H1 (cell line): ENCODE data around the gene SBF2. TPM values are rescaled to one million over a fixed set of nuclear protein-coding genes. Genes with fewer than 3 reads are reported as not detected.

Experiments
- CTCF ChIA-PET: fragments of 300-600 bp; sonication (Branson Sonifier 250); formaldehyde crosslinking; loops from one replicate; lab custom pipeline; 2021; ENCODE audit not compliant: partially characterized antibody; lab: Charles Lee
- POLR2A ChIA-PET: fragments of 300-600 bp; sonication (Branson Sonifier 250); formaldehyde crosslinking; loops from one replicate; lab custom pipeline; 2021; ENCODE audit warnings: inconsistent platforms; ENCODE audit not compliant: partially characterized antibody; lab: Charles Lee
- DNase-seq, 2 experiments: peaks; one replicate each; pipeline versions ENCODE4 v3.0.0 to v3.0.0-alpha.2; 2010 to 2022; ENCODE audit warnings: low spot score in 2 of 2, low read depth in 1 of 2, mixed read lengths in 1 of 2
- FAIRE-seq: peaks from 2 replicates; lab custom pipeline; 2011; peaks lifted over from hg19 to GRCh38; lab: Jason Lieb, UNC
- H2AFZ ChIP-seq: 2 replicates; pipeline ENCODE4 v1.8.1; 2012; ENCODE audit warnings: low read length, inconsistent platforms
- H2AK5ac ChIP-seq: 2 replicates; pipeline ENCODE4 v1.6.1; 2013; ENCODE audit warnings: low read depth, low read length
- H2BK120ac ChIP-seq: replicated peaks from 2 replicates; pipeline ENCODE3; 2013; ENCODE audit warnings: low read depth, low read length, inconsistent platforms
- H2BK12ac ChIP-seq: 2 replicates; pipeline ENCODE4 v1.6.1; 2013; ENCODE audit warnings: low read depth, low read length
- H2BK15ac ChIP-seq: 2 replicates; pipeline ENCODE4 v1.6.1; 2013; ENCODE audit warnings: low read length
- H2BK20ac ChIP-seq: 2 replicates; pipeline ENCODE4 v1.6.1; 2013; ENCODE audit warnings: low read length
- H2BK5ac ChIP-seq: 2 replicates; pipeline ENCODE4 v1.6.1; 2013; ENCODE audit warnings: low read depth, low read length
- H3K14ac ChIP-seq: 2 replicates; pipeline ENCODE4 v1.6.1; 2013; ENCODE audit warnings: inconsistent platforms; ENCODE audit not compliant: insufficient read length
- H3K18ac ChIP-seq: 2 replicates; pipeline ENCODE4 v1.6.1; 2013; ENCODE audit warnings: low read length; ENCODE audit errors: extremely low read depth
- H3K23ac ChIP-seq: 2 replicates; pipeline ENCODE4 v1.6.1; 2013; ENCODE audit warnings: inconsistent platforms; ENCODE audit not compliant: insufficient read length
- H3K23me2 ChIP-seq: 2 replicates; pipeline ENCODE4 v1.6.1; 2013; ENCODE audit warnings: low read depth, low read length
- H3K27ac ChIP-seq: 2 replicates; pipeline ENCODE4 v1.6.1; 2011; ENCODE audit warnings: low read depth, low read length, inconsistent platforms
- H3K27me3 ChIP-seq, 4 experiments: replicated peaks in 1 of 4; 1 replicate in 1 of 4; 2 replicates in 3 of 4; pipeline versions ENCODE4 v1.6.1 to v1.8.1; 2011 to 2013; ENCODE audit warnings: low read length in 3 of 4, mild to moderate bottlenecking in 3 of 4, inconsistent platforms in 2 of 4, mixed read lengths in 2 of 4, moderate library complexity in 1 of 4; ENCODE audit not compliant: control insufficient read depth in 3 of 4, insufficient read depth in 3 of 4; ENCODE audit errors: extremely low read depth in 1 of 4
- H3K36me3 ChIP-seq, 4 experiments: 2 replicates each; pipeline versions ENCODE4 v1.6.1 to v1.8.1; 2011 to 2013; ENCODE audit warnings: mild to moderate bottlenecking in 4 of 4, low read length in 3 of 4, moderate library complexity in 2 of 4, control low read depth in 1 of 4, inconsistent platforms in 1 of 4; ENCODE audit not compliant: insufficient read depth in 4 of 4, control insufficient read depth in 2 of 4
- H3K4ac ChIP-seq: replicated peaks from 2 replicates; pipeline ENCODE3; 2013; ENCODE audit warnings: low read length, low read depth, mixed read lengths, inconsistent platforms; ENCODE audit not compliant: insufficient read length
- H3K4me1 ChIP-seq, 4 experiments: replicated peaks in 1 of 4; 1 replicate in 1 of 4; 2 replicates in 3 of 4; pipeline versions ENCODE4 v1.6.1 to v1.8.1; 2011 to 2013; ENCODE audit warnings: low read length in 3 of 4, inconsistent platforms in 2 of 4, mixed read lengths in 1 of 4; ENCODE audit not compliant: insufficient read depth in 4 of 4, control insufficient read depth in 3 of 4
- H3K4me2 ChIP-seq, 2 experiments: 2 replicates each; pipeline versions ENCODE4 v1.6.1 to v1.8.1; 2011 to 2013; ENCODE audit warnings: low read depth in 2 of 2, low read length in 2 of 2, control low read depth in 1 of 2, inconsistent platforms in 1 of 2, mild to moderate bottlenecking in 1 of 2; ENCODE audit not compliant: insufficient read depth in 1 of 2
- H3K4me3 ChIP-seq, 4 experiments: fragments of 200-600, 300-600 bp in 1 of 4; sonication (generic), shearing (Covaris generic), sonication (Bioruptor Twin) in 1 of 4; 2 replicates each; pipeline versions ENCODE4 v1.5.1 to v1.8.1; 2011 to 2016; ENCODE audit warnings: low read length in 4 of 4, low read depth in 3 of 4, control low read depth in 2 of 4, inconsistent platforms in 2 of 4, mild to moderate bottlenecking in 2 of 4, mixed read lengths in 1 of 4, moderate library complexity in 1 of 4; ENCODE audit not compliant: insufficient read depth in 2 of 4; ENCODE audit errors: extremely low read depth in 1 of 4
- H3K56ac ChIP-seq: replicated peaks from 2 replicates; pipeline ENCODE3; 2013; ENCODE audit warnings: low read depth, mild to moderate bottlenecking, mixed read lengths, low read length, inconsistent platforms; ENCODE audit not compliant: insufficient read length
- H3K79me1 ChIP-seq: 2 replicates; pipeline ENCODE4 v1.6.1; 2013; ENCODE audit warnings: low read depth, low read length, control low read depth
- H3K79me2 ChIP-seq, 2 experiments: 2 replicates each; pipeline versions ENCODE4 v1.6.1 to v1.8.1; 2012 to 2013; ENCODE audit warnings: low read length in 2 of 2, mild to moderate bottlenecking in 2 of 2, inconsistent platforms in 1 of 2; ENCODE audit not compliant: insufficient read depth in 2 of 2, control insufficient read depth in 1 of 2
- H3K9ac ChIP-seq, 4 experiments: replicated peaks in 1 of 4; 1 replicate in 1 of 4; 2 replicates in 3 of 4; pipeline versions ENCODE4 v1.6.1 to v1.8.1; 2011 to 2013; ENCODE audit warnings: low read depth in 3 of 4, low read length in 3 of 4, control low read depth in 2 of 4, mild to moderate bottlenecking in 2 of 4, moderate library complexity in 2 of 4, inconsistent platforms in 1 of 4; ENCODE audit errors: extremely low read depth in 1 of 4
- H3K9me3 ChIP-seq, 2 experiments: 2 replicates each; pipeline versions ENCODE4 v1.6.1 to v1.8.1; 2012 to 2013; ENCODE audit warnings: mild to moderate bottlenecking in 2 of 2, moderate library complexity in 2 of 2, control low read depth in 1 of 2, inconsistent platforms in 1 of 2, low read depth in 1 of 2, low read length in 1 of 2, mixed read lengths in 1 of 2; ENCODE audit not compliant: insufficient read depth in 2 of 2
- H4K20me1 ChIP-seq, 2 experiments: replicated peaks in 1 of 2; 2 replicates each; pipeline versions ENCODE3 to v1.8.1; 2011 to 2013; ENCODE audit warnings: inconsistent platforms in 2 of 2, low read length in 2 of 2, mild to moderate bottlenecking in 1 of 2; ENCODE audit not compliant: insufficient read depth in 2 of 2, control insufficient read depth in 1 of 2
- H4K5ac ChIP-seq: 2 replicates; pipeline ENCODE4 v1.6.1; 2013; ENCODE audit warnings: low read length, low read depth, mixed read lengths, inconsistent platforms; ENCODE audit not compliant: insufficient read length
- H4K8ac ChIP-seq: 2 replicates; pipeline ENCODE4 v1.8.0; 2013; ENCODE audit warnings: mild to moderate bottlenecking, moderate library complexity, low read length, inconsistent platforms; ENCODE audit not compliant: insufficient read depth; ENCODE audit errors: extremely low read depth
- H4K91ac ChIP-seq: replicated peaks from 2 replicates; pipeline ENCODE3; 2013; ENCODE audit warnings: low read length, mixed read lengths, inconsistent platforms; ENCODE audit not compliant: insufficient read length
- BACH1 ChIP-seq: IDR thresholded peaks from 2 replicates; pipeline ENCODE4 v1.6.1; 2012; ENCODE audit warnings: low read length, improper control_type of control experiment
- CBX5 ChIP-seq: fragments of 300-800, 300-1000 bp; sonication (generic); IDR thresholded peaks from 2 replicates; pipeline ENCODE4 v1.7.1; 2016; ENCODE audit warnings: antibody characterized with exemption, low read length, low read depth
- GABPA ChIP-seq: IDR thresholded peaks from 2 replicates; pipeline ENCODE4 v1.6.1; 2011; ENCODE audit warnings: mild to moderate bottlenecking, low read length, moderate library complexity, borderline replicate concordance; ENCODE audit not compliant: insufficient read depth
- MAX ChIP-seq: IDR thresholded peaks from 2 replicates; pipeline ENCODE4 v1.6.1; 2012; ENCODE audit warnings: inconsistent platforms
- NANOG ChIP-seq: IDR thresholded peaks from 2 replicates; pipeline ENCODE4 v1.6.1; 2011; ENCODE audit warnings: low read length, low read depth, mild to moderate bottlenecking, inconsistent platforms; ENCODE audit not compliant: insufficient read depth, poor library complexity, severe bottlenecking
- NRF1 ChIP-seq: IDR thresholded peaks from 2 replicates; pipeline ENCODE4 v1.6.1; 2011; ENCODE audit warnings: mild to moderate bottlenecking, low read depth, low read length, improper control_type of control experiment
- PHF8 ChIP-seq: fragments of 200-600 bp; sonication (generic); conservative IDR thresholded peaks from 2 replicates; pipeline ENCODE4 v1.7.1; 2012; ENCODE audit warnings: low read depth, mild to moderate bottlenecking, inconsistent platforms, low read length, moderate library complexity
- POU5F1 ChIP-seq: IDR thresholded peaks from 2 replicates; pipeline ENCODE4 v1.6.1; 2011; ENCODE audit warnings: low read depth, mild to moderate bottlenecking, low read length, moderate library complexity
- RXRA ChIP-seq: IDR thresholded peaks from 2 replicates; pipeline ENCODE4 v1.6.1; 2011; ENCODE audit warnings: low read depth, mild to moderate bottlenecking, low read length, moderate library complexity; ENCODE audit not compliant: insufficient read depth
- YY1 ChIP-seq: IDR thresholded peaks from 2 replicates; pipeline ENCODE4 v1.6.1; 2011; ENCODE audit warnings: low read depth, mild to moderate bottlenecking, low read length
- WGBS, 2 experiments: shearing (Covaris generic) in 1 of 2; methylation state at CpG; one replicate each; pipeline versions ENCODE4 v1.1.6 to v1.1.7; 2013 to 2015; ENCODE audit warnings: low lambda C conversion rate in 2 of 2, mixed read lengths in 2 of 2, inconsistent platforms in 1 of 2, low coverage in 1 of 2, missing lambda C conversion rate in 1 of 2; ENCODE audit not compliant: insufficient replicate concordance in 2 of 2, insufficient coverage in 1 of 2, insufficient read length in 1 of 2; ENCODE audit errors: extremely low coverage in 1 of 2, missing lambda C conversion rate in 1 of 2; 5-methylcytosine and 5-hydroxymethylcytosine counted together
- polyA plus RNA-seq, 7 experiments: library from polyadenylated mRNA; depleted of rRNA in 3 of 7; stranded (reverse) in 5 of 7; unstranded in 2 of 7; fragments of >200 nt in 5 of 7; fragments of 200-250 nt in 2 of 7; gene quantifications; 1 replicate in 5 of 7; 2 replicates in 1 of 7; 4 replicates in 1 of 7; pipeline versions ENCODE4 v1.2.1 to v1.2.3, GENCODE V29; 2011 to 2013; ENCODE audit warnings: missing spikeins in 2 of 7, mixed read lengths in 2 of 7
- total RNA-seq: library from RNA; stranded (reverse); fragmentation: NEBNext Ultra II Directional; extraction: Animal tissue kit (Norgen Biotek cat#: 25700); gene quantifications from 2 replicates; pipeline ENCODE4 v1.2.1, GENCODE V29; 2021
- TF ChIP-seq, protein P1 (sequence below): IDR thresholded peaks from 2 replicates; pipeline ENCODE4 v1.6.1; 2011; ENCODE audit warnings: low read length, improper control_type of control experiment

Gene SBF2
- total and polyA plus RNA-seq, 2 of the 8 experiments (the other 6 are each of a cell fraction or from before 2014, with no cell fraction given): 36.7 to 50.5 TPM

GRCh38 chr11:10092426-10092825 is 201.6 kb downstream of the SBF2 start:
- H4K91ac ChIP-seq: no peak overlapping the region
- ChIA-PET POLR2A (interaction anchor here (1.0 kb wide), 1 partner anchor 213 kb away, joined by 3 read pairs; the partner anchor contains the start of gene ADM), CTCF (no interaction called here)
- no peaks in the 10 kb centered on the region for H3K27me3 ChIP-seq
- H3K4me1 ChIP-seq: peaks cover 0 to 3% (median 0%) of the 10 kb centered on the region in 4 experiments; a peak in 1 of 7 replicates
- no peak overlapping the region for H3K14ac ChIP-seq
- H3K4ac ChIP-seq: no peak overlapping the region
- no peak overlapping the region for H3K56ac ChIP-seq
- H3K4me2 ChIP-seq: no peak overlapping the region
- no peaks in the 10 kb centered on the region for H3K79me1 ChIP-seq
- TF ChIP-seq CBX5 (no peak), RXRA (no peak), NANOG (no peak), MAX (no peak), NRF1 (no peak), GABPA (no peak), BACH1 (no peak), POU5F1 (no peak), PHF8 (no peak), YY1 (no peak)
- TF ChIP-seq, protein P1, sequence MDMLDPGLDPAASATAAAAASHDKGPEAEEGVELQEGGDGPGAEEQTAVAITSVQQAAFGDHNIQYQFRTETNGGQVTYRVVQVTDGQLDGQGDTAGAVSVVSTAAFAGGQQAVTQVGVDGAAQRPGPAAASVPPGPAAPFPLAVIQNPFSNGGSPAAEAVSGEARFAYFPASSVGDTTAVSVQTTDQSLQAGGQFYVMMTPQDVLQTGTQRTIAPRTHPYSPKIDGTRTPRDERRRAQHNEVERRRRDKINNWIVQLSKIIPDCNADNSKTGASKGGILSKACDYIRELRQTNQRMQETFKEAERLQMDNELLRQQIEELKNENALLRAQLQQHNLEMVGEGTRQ: no peak
- H2BK12ac ChIP-seq: no peak overlapping the region
- H3K23me2 ChIP-seq: no peaks in the 10 kb centered on the region
- 96% methylated on average over 5 of the region's 5 CpGs; no CpG with 5 or more reads in 1 of the 2 experiments for WGBS, 2 experiments
- FAIRE-seq (no peak), DNase-seq (no peak)
- no peaks in the 10 kb centered on the region for H4K20me1 ChIP-seq
- H4K8ac ChIP-seq: no peak overlapping the region
- H2BK20ac ChIP-seq: no peak overlapping the region
- H2BK120ac ChIP-seq: no peak overlapping the region
- H2BK15ac ChIP-seq: no peak overlapping the region
- H2BK5ac ChIP-seq: no peak overlapping the region
- H4K5ac ChIP-seq: no peak overlapping the region
- H3K4me3 ChIP-seq: no peak overlapping the region
- H3K9me3 ChIP-seq: no peaks in the 10 kb centered on the region
- no peak overlapping the region for H3K23ac ChIP-seq
- no peak overlapping the region for H2AK5ac ChIP-seq
- no peak overlapping the region for H3K27ac ChIP-seq
- no peak overlapping the region for H2AFZ ChIP-seq
- H3K18ac ChIP-seq: no peak overlapping the region
- no peaks in the 10 kb centered on the region for H3K36me3 ChIP-seq
- no peaks in the 10 kb centered on the region for H3K79me2 ChIP-seq
- no peak overlapping the region for H3K9ac ChIP-seq
